H1 (cell line): ENCODE data around the gene RANBP17.

Experiments used
- BRCA1 ChIP-seq: IDR thresholded peaks from 2 replicates; pipeline ENCODE4 v1.6.1; 2012; ENCODE audit warnings: low read depth, low read length, improper control_type of control experiment
- EGR1 ChIP-seq: IDR thresholded peaks from 2 replicates; pipeline ENCODE4 v1.6.1; 2011; ENCODE audit warnings: low read depth, low read length, borderline replicate concordance
- EZH2 ChIP-seq: fragments of 200-600 bp; sonication (generic); IDR thresholded peaks from 2 replicates; pipeline ENCODE4 v1.7.1; 2012; ENCODE audit warnings: low read depth, mild to moderate bottlenecking, moderate library complexity, low read length, inconsistent platforms; ENCODE audit not compliant: severe bottlenecking
- FOSL1 ChIP-seq: IDR thresholded peaks from 2 replicates; pipeline ENCODE4 v1.6.1; 2011; ENCODE audit warnings: mild to moderate bottlenecking, low read depth, low read length, moderate library complexity; ENCODE audit not compliant: insufficient read depth
- POLR2A ChIP-seq, 2 experiments: IDR thresholded peaks; 1 replicate in 1 of 2; 2 replicates in 1 of 2; pipeline ENCODE4 v1.6.1; 2011; ENCODE audit warnings: low read depth in 2 of 2, low read length in 2 of 2, mild to moderate bottlenecking in 2 of 2; ENCODE audit errors: control extremely low read depth in 1 of 2
- POLR2AphosphoS5 ChIP-seq: IDR thresholded peaks from 2 replicates; pipeline ENCODE4 v1.6.1; 2011; ENCODE audit warnings: low read depth, low read length
- TBP ChIP-seq: IDR thresholded peaks from 2 replicates; pipeline ENCODE4 v1.6.1; 2011; ENCODE audit warnings: low read depth, low read length, improper control_type of control experiment
- TCF12 ChIP-seq: IDR thresholded peaks from 2 replicates; pipeline ENCODE4 v1.6.1; 2011; ENCODE audit warnings: low read depth, mild to moderate bottlenecking, low read length
- YY1 ChIP-seq: IDR thresholded peaks from 2 replicates; pipeline ENCODE4 v1.6.1; 2011; ENCODE audit warnings: low read depth, mild to moderate bottlenecking, low read length
- TF ChIP-seq, protein P1 (sequence below), 3 experiments: IDR thresholded peaks; 1 replicate in 2 of 3; 2 replicates in 1 of 3; pipeline versions ENCODE4 v1.5.1 to v1.6.1; 2011; ENCODE audit warnings: low read length in 3 of 3, mild to moderate bottlenecking in 3 of 3, inconsistent platforms in 2 of 3, low read depth in 1 of 3, moderate library complexity in 1 of 3; ENCODE audit not compliant: insufficient read depth in 1 of 3; ENCODE audit errors: control extremely low read depth in 1 of 3

GRCh38 chr5:171029401-171029800, 167.6 kb downstream of the RANBP17 start:
- TF ChIP-seq, protein P1, sequence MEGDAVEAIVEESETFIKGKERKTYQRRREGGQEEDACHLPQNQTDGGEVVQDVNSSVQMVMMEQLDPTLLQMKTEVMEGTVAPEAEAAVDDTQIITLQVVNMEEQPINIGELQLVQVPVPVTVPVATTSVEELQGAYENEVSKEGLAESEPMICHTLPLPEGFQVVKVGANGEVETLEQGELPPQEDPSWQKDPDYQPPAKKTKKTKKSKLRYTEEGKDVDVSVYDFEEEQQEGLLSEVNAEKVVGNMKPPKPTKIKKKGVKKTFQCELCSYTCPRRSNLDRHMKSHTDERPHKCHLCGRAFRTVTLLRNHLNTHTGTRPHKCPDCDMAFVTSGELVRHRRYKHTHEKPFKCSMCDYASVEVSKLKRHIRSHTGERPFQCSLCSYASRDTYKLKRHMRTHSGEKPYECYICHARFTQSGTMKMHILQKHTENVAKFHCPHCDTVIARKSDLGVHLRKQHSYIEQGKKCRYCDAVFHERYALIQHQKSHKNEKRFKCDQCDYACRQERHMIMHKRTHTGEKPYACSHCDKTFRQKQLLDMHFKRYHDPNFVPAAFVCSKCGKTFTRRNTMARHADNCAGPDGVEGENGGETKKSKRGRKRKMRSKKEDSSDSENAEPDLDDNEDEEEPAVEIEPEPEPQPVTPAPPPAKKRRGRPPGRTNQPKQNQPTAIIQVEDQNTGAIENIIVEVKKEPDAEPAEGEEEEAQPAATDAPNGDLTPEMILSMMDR (IDR thresholded peaks at IDR 0.05; ENCODE audit: control extremely low read depth in 1 of 3, insufficient read depth in 1 of 3, low read depth in 1 of 3, low read length in 3 of 3): no peak
- no peak for TF ChIP-seq POLR2A (IDR thresholded peaks at IDR 0.05; ENCODE audit: control extremely low read depth in 1 of 2, low read depth in 2 of 2, low read length in 2 of 2)
- TF ChIP-seq POLR2AphosphoS5: no peak
- TF ChIP-seq FOSL1: no peak
- TF ChIP-seq YY1: no peak
- TF ChIP-seq EZH2: no peak
- no peak for TF ChIP-seq BRCA1
- TF ChIP-seq EGR1: no peak
- no peak for TF ChIP-seq TBP
- TF ChIP-seq TCF12: no peak
